Measurements from ENCODE around the gene WDR74. TPM values are rescaled to one million over a fixed set of nuclear protein-coding genes. Genes with fewer than 3 reads are reported as not detected.

The WDR74 gene
- total and polyA plus RNA-seq, 2 of the 13 experiments (the other 11 are each of a cell fraction or from before 2014, with no cell fraction given): 77.0 to 83.3 TPM

DNA sequence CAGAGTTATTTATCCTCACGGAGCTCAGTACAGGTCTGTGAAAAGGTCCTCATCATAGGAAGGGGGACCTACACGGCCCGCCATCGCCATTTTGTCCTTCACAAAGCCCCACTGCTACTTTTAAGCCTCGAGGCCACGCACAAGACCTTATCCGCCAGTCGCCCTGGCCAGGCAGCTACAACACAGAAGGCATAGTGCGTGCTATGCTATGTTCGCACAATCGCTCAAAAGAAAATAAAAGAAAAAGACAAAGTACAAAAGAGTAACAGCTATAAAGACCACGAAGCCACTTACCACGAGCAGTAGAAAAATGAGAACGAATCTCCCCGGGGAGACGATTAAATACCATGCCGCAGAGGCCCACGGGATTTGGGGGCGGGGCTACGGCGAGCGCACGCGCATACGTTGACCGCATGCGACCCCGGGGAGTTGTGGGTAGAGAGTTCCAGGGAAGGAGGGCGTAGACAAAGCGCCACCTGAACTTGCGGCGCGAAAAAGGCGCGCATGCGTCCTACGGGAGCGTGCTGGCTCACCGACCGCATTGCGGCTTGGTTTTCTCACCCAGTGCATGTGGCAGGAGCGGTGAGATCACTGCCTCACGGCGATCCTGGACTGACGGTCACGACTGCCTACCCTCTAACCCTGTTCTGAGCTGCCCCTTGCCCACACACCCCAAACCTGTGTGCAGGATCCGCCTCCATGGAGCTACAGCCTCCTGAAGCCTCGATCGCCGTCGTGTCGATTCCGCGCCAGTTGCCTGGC, 16.4 kb upstream of the WDR74 start (continued):
- peak; percentile 41; the same call in 1 of the 2 replicates for TF ChIP-seq ZBTB2 (CRISPR knock-in tag; IDR thresholded peaks at IDR 0.05; ENCODE audit: low read depth)
- TF ChIP-seq ZNF30 (CRISPR knock-in tag; IDR thresholded peaks at IDR 0.05): peak; percentile 88; the same call in 1 of the 2 replicates
- TF ChIP-seq, protein P1, sequence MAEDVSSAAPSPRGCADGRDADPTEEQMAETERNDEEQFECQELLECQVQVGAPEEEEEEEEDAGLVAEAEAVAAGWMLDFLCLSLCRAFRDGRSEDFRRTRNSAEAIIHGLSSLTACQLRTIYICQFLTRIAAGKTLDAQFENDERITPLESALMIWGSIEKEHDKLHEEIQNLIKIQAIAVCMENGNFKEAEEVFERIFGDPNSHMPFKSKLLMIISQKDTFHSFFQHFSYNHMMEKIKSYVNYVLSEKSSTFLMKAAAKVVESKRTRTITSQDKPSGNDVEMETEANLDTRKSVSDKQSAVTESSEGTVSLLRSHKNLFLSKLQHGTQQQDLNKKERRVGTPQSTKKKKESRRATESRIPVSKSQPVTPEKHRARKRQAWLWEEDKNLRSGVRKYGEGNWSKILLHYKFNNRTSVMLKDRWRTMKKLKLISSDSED (CRISPR knock-in tag; IDR thresholded peaks at IDR 0.05): no peak
- TF ChIP-seq, protein P2, sequence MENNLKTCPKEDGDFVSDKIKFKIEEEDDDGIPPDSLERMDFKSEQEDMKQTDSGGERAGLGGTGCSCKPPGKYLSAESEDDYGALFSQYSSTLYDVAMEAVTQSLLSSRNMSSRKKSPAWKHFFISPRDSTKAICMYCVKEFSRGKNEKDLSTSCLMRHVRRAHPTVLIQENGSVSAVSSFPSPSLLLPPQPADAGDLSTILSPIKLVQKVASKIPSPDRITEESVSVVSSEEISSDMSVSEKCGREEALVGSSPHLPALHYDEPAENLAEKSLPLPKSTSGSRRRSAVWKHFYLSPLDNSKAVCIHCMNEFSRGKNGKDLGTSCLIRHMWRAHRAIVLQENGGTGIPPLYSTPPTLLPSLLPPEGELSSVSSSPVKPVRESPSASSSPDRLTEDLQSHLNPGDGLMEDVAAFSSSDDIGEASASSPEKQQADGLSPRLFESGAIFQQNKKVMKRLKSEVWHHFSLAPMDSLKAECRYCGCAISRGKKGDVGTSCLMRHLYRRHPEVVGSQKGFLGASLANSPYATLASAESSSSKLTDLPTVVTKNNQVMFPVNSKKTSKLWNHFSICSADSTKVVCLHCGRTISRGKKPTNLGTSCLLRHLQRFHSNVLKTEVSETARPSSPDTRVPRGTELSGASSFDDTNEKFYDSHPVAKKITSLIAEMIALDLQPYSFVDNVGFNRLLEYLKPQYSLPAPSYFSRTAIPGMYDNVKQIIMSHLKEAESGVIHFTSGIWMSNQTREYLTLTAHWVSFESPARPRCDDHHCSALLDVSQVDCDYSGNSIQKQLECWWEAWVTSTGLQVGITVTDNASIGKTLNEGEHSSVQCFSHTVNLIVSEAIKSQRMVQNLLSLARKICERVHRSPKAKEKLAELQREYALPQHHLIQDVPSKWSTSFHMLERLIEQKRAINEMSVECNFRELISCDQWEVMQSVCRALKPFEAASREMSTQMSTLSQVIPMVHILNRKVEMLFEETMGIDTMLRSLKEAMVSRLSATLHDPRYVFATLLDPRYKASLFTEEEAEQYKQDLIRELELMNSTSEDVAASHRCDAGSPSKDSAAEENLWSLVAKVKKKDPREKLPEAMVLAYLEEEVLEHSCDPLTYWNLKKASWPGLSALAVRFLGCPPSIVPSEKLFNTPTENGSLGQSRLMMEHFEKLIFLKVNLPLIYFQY (CRISPR knock-in tag; IDR thresholded peaks at IDR 0.05; ENCODE audit: borderline replicate concordance): peak; percentile 45; the same call in 1 of the 2 replicates
- TF ChIP-seq, protein P3, sequence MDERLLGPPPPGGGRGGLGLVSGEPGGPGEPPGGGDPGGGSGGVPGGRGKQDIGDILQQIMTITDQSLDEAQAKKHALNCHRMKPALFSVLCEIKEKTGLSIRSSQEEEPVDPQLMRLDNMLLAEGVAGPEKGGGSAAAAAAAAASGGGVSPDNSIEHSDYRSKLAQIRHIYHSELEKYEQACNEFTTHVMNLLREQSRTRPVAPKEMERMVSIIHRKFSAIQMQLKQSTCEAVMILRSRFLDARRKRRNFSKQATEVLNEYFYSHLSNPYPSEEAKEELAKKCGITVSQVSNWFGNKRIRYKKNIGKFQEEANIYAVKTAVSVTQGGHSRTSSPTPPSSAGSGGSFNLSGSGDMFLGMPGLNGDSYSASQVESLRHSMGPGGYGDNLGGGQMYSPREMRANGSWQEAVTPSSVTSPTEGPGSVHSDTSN (CRISPR knock-in tag; IDR thresholded peaks at IDR 0.05): no peak
- TF ChIP-seq ZNF770 (CRISPR knock-in tag; IDR thresholded peaks at IDR 0.05): peak; percentile 60
- TF ChIP-seq ZNF17 (CRISPR knock-in tag; IDR thresholded peaks at IDR 0.05): peak; percentile 81; the same call in 1 of the 2 replicates
- TF ChIP-seq ZNF792 (CRISPR knock-in tag; IDR thresholded peaks at IDR 0.05): peak; percentile 91
- TF ChIP-seq POLR2G (IDR thresholded peaks at IDR 0.05; ENCODE audit: low read depth, low read length): peak; percentile 100
- TF ChIP-seq NPAS2 (CRISPR knock-in tag; IDR thresholded peaks at IDR 0.05; ENCODE audit: borderline replicate concordance): no peak
- peak; percentile 95; the same call in 1 of the 2 replicates for TF ChIP-seq ZNF431 (CRISPR knock-in tag; IDR thresholded peaks at IDR 0.05; ENCODE audit: borderline replicate concordance, low read depth)
- TF ChIP-seq, protein P4, sequence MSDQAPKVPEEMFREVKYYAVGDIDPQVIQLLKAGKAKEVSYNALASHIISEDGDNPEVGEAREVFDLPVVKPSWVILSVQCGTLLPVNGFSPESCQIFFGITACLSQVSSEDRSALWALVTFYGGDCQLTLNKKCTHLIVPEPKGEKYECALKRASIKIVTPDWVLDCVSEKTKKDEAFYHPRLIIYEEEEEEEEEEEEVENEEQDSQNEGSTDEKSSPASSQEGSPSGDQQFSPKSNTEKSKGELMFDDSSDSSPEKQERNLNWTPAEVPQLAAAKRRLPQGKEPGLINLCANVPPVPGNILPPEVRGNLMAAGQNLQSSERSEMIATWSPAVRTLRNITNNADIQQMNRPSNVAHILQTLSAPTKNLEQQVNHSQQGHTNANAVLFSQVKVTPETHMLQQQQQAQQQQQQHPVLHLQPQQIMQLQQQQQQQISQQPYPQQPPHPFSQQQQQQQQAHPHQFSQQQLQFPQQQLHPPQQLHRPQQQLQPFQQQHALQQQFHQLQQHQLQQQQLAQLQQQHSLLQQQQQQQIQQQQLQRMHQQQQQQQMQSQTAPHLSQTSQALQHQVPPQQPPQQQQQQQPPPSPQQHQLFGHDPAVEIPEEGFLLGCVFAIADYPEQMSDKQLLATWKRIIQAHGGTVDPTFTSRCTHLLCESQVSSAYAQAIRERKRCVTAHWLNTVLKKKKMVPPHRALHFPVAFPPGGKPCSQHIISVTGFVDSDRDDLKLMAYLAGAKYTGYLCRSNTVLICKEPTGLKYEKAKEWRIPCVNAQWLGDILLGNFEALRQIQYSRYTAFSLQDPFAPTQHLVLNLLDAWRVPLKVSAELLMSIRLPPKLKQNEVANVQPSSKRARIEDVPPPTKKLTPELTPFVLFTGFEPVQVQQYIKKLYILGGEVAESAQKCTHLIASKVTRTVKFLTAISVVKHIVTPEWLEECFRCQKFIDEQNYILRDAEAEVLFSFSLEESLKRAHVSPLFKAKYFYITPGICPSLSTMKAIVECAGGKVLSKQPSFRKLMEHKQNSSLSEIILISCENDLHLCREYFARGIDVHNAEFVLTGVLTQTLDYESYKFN (CRISPR knock-in tag; conservative IDR thresholded peaks at IDR 0.05): peak; percentile 58
- TF ChIP-seq SMYD3 (CRISPR knock-in tag; IDR thresholded peaks at IDR 0.05): peak; percentile 94; the same call in 1 of the 2 replicates
- peak; percentile 88 for TF ChIP-seq GZF1 (CRISPR knock-in tag; IDR thresholded peaks at IDR 0.05)

Data from HepG2 (cell line).